Activated CD8-positive, alpha-beta T cell treated with anti-CD3 and anti-CD28 coated beads, Interleukin-2, amount 10 ng/mL, durations not matched to agents 7 days and 5 days (primary cell): ENCODE measurements around the gene ZNF140. TPM values are rescaled to one million over a fixed set of nuclear protein-coding genes. Genes with fewer than 3 reads are reported as not detected.

Experiments
- ATAC-seq: fragments of 150-1000 bp; cut with Tn5 transposase; one replicate; pipeline ENCODE4 v1.10.0; 2021; ENCODE audit warnings: moderate library complexity
- CTCF ChIA-PET: fragments of 350-600 bp; sonication (Branson Sonifier 250); formaldehyde crosslinking; loops from one replicate; lab custom pipeline; 2021; ENCODE audit warnings: antibody characterized with exemption; lab: Charles Lee
- POLR2A ChIA-PET: fragments of 350-600 bp; sonication (Branson Sonifier 250); formaldehyde crosslinking; loops from one replicate; lab custom pipeline; 2021; ENCODE audit warnings: antibody characterized with exemption; lab: Charles Lee
- DNase-seq: peaks from one replicate; pipeline ENCODE4 v3.0.0-alpha.2; 2020
- H3K27ac Mint-ChIP-seq: one replicate; pipeline ENCODE4 v1.8.0; 2021; ENCODE audit warnings: mild to moderate bottlenecking, mixed read lengths
- H3K27me3 Mint-ChIP-seq: one replicate; pipeline ENCODE4 v1.8.0; 2021; ENCODE audit warnings: low read depth, mixed read lengths
- H3K36me3 Mint-ChIP-seq: one replicate; pipeline ENCODE4 v1.8.0; 2021; ENCODE audit warnings: low read depth, mixed read lengths
- H3K4me1 Mint-ChIP-seq: one replicate; pipeline ENCODE4 v1.8.0; 2021; ENCODE audit warnings: low read depth, mixed read lengths
- H3K4me3 Mint-ChIP-seq: one replicate; pipeline ENCODE4 v1.8.0; 2021; ENCODE audit warnings: mild to moderate bottlenecking, mixed read lengths
- H3K9me3 Mint-ChIP-seq: one replicate; pipeline ENCODE4 v1.8.0; 2022; ENCODE audit warnings: mixed read lengths; ENCODE audit not compliant: insufficient read depth
- total RNA-seq, 2 experiments: library from RNA; stranded (reverse); gene quantifications; one replicate each; pipeline ENCODE4 v1.2.3, GENCODE V29; 2021

Gene ZNF140
- total RNA-seq, 2 experiments from 2014 or later = 14.1 to 17.1 TPM

DNA sequence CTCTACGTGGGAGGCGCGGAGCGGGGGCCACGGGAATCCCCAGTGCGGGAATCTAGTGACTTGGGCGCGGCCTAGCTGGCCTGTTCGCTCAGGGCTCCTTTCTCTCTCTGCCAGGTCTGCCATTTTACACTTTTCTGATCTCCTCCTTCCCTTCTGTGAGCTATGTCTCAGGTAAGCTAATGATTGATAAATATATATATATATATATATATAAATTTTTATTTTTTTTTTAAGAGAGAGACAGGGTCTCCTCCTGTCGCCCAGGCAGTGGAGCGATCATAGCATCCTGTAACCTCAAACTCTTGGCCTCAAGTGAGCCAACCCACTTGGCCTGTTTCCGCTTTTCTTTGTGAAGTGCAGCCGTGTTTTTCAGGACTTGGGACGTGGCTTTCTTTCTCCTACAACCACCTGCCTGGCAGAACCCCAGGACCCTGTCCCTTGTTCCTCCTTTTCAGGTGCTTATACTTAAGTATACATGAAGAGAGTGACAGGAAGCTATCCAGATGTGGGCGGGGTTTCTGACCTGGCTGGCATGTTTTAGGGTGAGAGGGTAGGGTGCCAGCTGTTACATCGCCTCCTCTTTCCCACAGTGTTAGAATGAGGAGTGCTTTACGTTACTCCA lies 547 bp downstream of the ZNF140 start:
- Mint-ChIP-seq H3K36me3 (peaks cover 66% of the 10 kb centered on the region), H3K27me3 (no peaks in the 10 kb centered on the region), H3K4me1 (peaks cover 16% of the 10 kb centered on the region), H3K9me3 (peaks cover 52% of the 10 kb centered on the region), H3K4me3 (no peak overlapping the region), H3K27ac (no peak overlapping the region)
- POLR2A ChIA-PET = interaction anchor here (0.7 to 1.4 kb wide), 4 partner anchors 22 to 101 kb away, joined by 3 to 7 read pairs (median 5); partner anchors contain the start of genes ZNF10 and ZNF26
- DNase-seq (peak; percentile 26), ATAC-seq (no peak)
- CTCF ChIA-PET = interaction anchor here (0.9 to 1.0 kb wide), 2 partner anchors 96 to 99 kb away, joined by 3 to 5 read pairs; partner anchors contain the start of gene ZNF268

DNA sequence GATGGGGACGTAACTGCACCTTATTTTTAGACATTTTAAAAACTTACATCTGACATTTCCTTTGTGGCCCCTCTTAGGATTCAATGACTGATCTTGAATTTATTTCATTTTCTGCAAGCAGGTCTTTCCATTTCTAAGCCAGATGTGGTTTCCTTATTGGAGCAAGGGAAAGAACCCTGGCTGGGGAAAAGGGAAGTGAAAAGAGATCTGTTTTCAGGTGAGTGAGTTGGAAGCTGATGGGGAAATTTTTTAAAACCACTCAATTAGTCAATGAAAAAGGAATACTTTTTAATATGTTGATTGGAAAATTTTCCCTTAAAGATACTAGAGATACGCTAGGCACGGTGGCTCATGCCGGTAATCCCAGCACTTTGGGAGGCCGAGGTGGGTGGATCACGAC lies 2.6 kb downstream of the ZNF140 start:
- H3K27me3 Mint-ChIP-seq = no peaks in the 10 kb centered on the region
- peaks cover 49% of the 10 kb centered on the region for H3K9me3 Mint-ChIP-seq
- H3K4me1 Mint-ChIP-seq = peaks cover 16% of the 10 kb centered on the region
- ChIA-PET CTCF (interaction anchor here (0.5 kb wide), 1 partner anchor 96 kb away, joined by 3 read pairs; no protein-coding TSS in a partner anchor), POLR2A (no interaction called here)
- peaks cover 77% of the 10 kb centered on the region for H3K36me3 Mint-ChIP-seq
- DNase-seq (no peak), ATAC-seq (no peak)
- no peak overlapping the region for H3K27ac Mint-ChIP-seq
- no peak overlapping the region for H3K4me3 Mint-ChIP-seq

- CTCF ChIA-PET = no interaction called here
- H3K27ac Mint-ChIP-seq = no peak overlapping the region
These were observed 24.9 kb downstream of the ZNF140 start for GRCh38 chr12:133105620-133106019.

DNA sequence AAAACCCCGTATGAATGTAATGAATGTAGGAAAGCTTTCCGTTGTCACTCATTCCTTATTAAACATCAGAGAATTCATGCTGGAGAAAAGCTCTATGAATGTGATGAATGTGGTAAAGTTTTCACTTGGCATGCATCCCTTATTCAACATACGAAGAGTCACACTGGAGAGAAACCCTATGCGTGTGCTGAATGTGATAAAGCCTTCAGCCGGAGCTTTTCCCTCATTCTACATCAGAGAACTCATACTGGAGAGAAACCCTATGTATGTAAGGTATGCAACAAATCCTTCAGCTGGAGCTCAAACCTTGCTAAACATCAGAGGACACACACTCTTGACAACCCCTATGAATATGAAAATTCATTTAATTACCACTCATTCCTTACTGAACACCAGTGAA lies 25.5 kb downstream of the ZNF140 start:
- CTCF ChIA-PET = no interaction called here
- ATAC-seq = no peak
- Mint-ChIP-seq H3K9me3 (peaks cover 69% of the 10 kb centered on the region), H3K27ac (no peak overlapping the region), H3K4me3 (no peak overlapping the region), H3K27me3 (no peaks in the 10 kb centered on the region), H3K4me1 (no peaks in the 10 kb centered on the region), H3K36me3 (peaks cover 80% of the 10 kb centered on the region)
- POLR2A ChIA-PET = interaction anchor here (0.7 kb wide), 1 partner anchor 14 kb away, joined by 3 read pairs; no protein-coding TSS in a partner anchor
- no peak for DNase-seq

More at GRCh38 chr12:133105620-133106019, 24.9 kb downstream of the ZNF140 start:
- H3K9me3 Mint-ChIP-seq = peaks cover 76% of the 10 kb centered on the region
- H3K36me3 Mint-ChIP-seq = peaks cover 82% of the 10 kb centered on the region
- no peak overlapping the region for H3K4me3 Mint-ChIP-seq
- H3K27me3 Mint-ChIP-seq = no peaks in the 10 kb centered on the region
- H3K4me1 Mint-ChIP-seq = no peaks in the 10 kb centered on the region
- no peak for DNase-seq
- POLR2A ChIA-PET = no interaction called here
- ATAC-seq = no peak

- no peaks in the 10 kb centered on the region for H3K4me1 Mint-ChIP-seq
- DNase-seq = no peak
- H3K36me3 Mint-ChIP-seq = peaks cover 75% of the 10 kb centered on the region
These were observed 26.4 kb downstream of the ZNF140 start for GRCh38 chr12:133107121-133107520.

GRCh38 chr12:133108150-133108549 lies 27.4 kb downstream of the ZNF140 start:
- peaks cover 63% of the 10 kb centered on the region for H3K9me3 Mint-ChIP-seq
- no peak overlapping the region for H3K4me3 Mint-ChIP-seq
- ATAC-seq (no peak), DNase-seq (no peak)
- H3K27ac Mint-ChIP-seq = no peak overlapping the region
- ChIA-PET POLR2A (no interaction called here), CTCF (no interaction called here)
- no peaks in the 10 kb centered on the region for H3K4me1 Mint-ChIP-seq
- H3K27me3 Mint-ChIP-seq = no peaks in the 10 kb centered on the region
- peaks cover 71% of the 10 kb centered on the region for H3K36me3 Mint-ChIP-seq

More at GRCh38 chr12:133107121-133107520, 26.4 kb downstream of the ZNF140 start:
- CTCF ChIA-PET = no interaction called here
- POLR2A ChIA-PET = no interaction called here
- Mint-ChIP-seq H3K27ac (no peak overlapping the region), H3K9me3 (peaks cover 68% of the 10 kb centered on the region), H3K27me3 (no peaks in the 10 kb centered on the region), H3K4me3 (no peak overlapping the region)
- ATAC-seq = no peak

- ChIA-PET CTCF (no interaction called here), POLR2A (interaction anchor here (1.1 kb wide), 1 partner anchor 14 kb away, joined by 3 read pairs; no protein-coding TSS in a partner anchor)
- no peaks in the 10 kb centered on the region for H3K27me3 Mint-ChIP-seq
- no peaks in the 10 kb centered on the region for H3K4me1 Mint-ChIP-seq
- H3K36me3 Mint-ChIP-seq = peaks cover 71% of the 10 kb centered on the region
- ATAC-seq (no peak), DNase-seq (no peak)
- H3K27ac Mint-ChIP-seq = no peak overlapping the region
- peaks cover 76% of the 10 kb centered on the region for H3K9me3 Mint-ChIP-seq
- no peak overlapping the region for H3K4me3 Mint-ChIP-seq
These were observed 39.9 kb downstream of the ZNF140 start for GRCh38 chr12:133120385-133121191.

GRCh38 chr12:133124674-133125073 lies 44.0 kb downstream of the ZNF140 start:
- DNase-seq = no peak
- Mint-ChIP-seq H3K4me1 (peaks cover 12% of the 10 kb centered on the region), H3K36me3 (peaks cover 71% of the 10 kb centered on the region), H3K4me3 (no peak overlapping the region), H3K9me3 (peaks cover 67% of the 10 kb centered on the region), H3K27ac (no peak overlapping the region), H3K27me3 (no peaks in the 10 kb centered on the region)
- ChIA-PET CTCF (no interaction called here), POLR2A (no interaction called here)
- ATAC-seq = no peak

GRCh38 chr12:133129368-133130037 lies 48.8 kb downstream of the ZNF140 start:
- no peak for ATAC-seq
- H3K27me3 Mint-ChIP-seq = no peaks in the 10 kb centered on the region
- peaks cover 50% of the 10 kb centered on the region for H3K9me3 Mint-ChIP-seq
- H3K27ac Mint-ChIP-seq = peak overlapping the region; percentile 100
- ChIA-PET CTCF (interaction anchor here (0.6 kb wide), 1 partner anchor 30 kb away, joined by 3 read pairs; no protein-coding TSS in a partner anchor), POLR2A (interaction anchor here (1.0 to 2.6 kb wide), 5 partner anchors 14 to 221 kb away, joined by 3 to 12 read pairs (median 6); partner anchors contain the start of genes ZNF26 and ZNF268)
- H3K4me3 Mint-ChIP-seq = peak overlapping the region; percentile 91
- peaks cover 21% of the 10 kb centered on the region for H3K4me1 Mint-ChIP-seq
- H3K36me3 Mint-ChIP-seq = peaks cover 68% of the 10 kb centered on the region
- DNase-seq = no peak

- ATAC-seq (peak; percentile 91), DNase-seq (peak; percentile 97)
- Mint-ChIP-seq H3K27ac (peak within 1 kb of the TSS; percentile 100), H3K36me3 (peaks cover 70% of the 10 kb centered on the region), H3K4me3 (peak within 1 kb of the TSS; percentile 91), H3K9me3 (peaks cover 48% of the 10 kb centered on the region), H3K27me3 (no peaks in the 10 kb centered on the region), H3K4me1 (peaks cover 21% of the 10 kb centered on the region)
- CTCF ChIA-PET = interaction anchor here (0.6 kb wide), 1 partner anchor 29 kb away, joined by 3 read pairs; no protein-coding TSS in a partner anchor
- POLR2A ChIA-PET = interaction anchor here (0.6 to 2.6 kb wide), 7 partner anchors 13 to 221 kb away, joined by 3 to 12 read pairs (median 5); partner anchors contain the start of genes ZNF140, ZNF26 and ZNF268
These were observed 49.5 kb downstream of the ZNF140 start, which contains the start of the genes ZNF10 and ZNF891 for GRCh38 chr12:133130038-133130807. ZNF10 (plus strand) TSS chr12:133130627; CDS start chr12:133144493, 13,866 bp downstream. ZNF891 (minus strand) TSS chr12:133130274; CDS start chr12:133121918, 8,356 bp downstream.
